Activated naive CD4-positive, alpha-beta T cell treated with anti-CD3 and anti-CD28 coated beads, Interleukin-2, amount 50 U/mL, for 24 hours (primary cell): ENCODE measurements around the gene ZC3H8.
"Not testable (repeated sequence)": the region's sequence is repeated elsewhere in the genome, so short reads cannot be mapped to it uniquely, and the experiment has no call there.

ENCODE experiments used
- H3K27ac Mint-ChIP-seq: one replicate; pipeline ENCODE4 v1.8.0; 2021; ENCODE audit warnings: mild to moderate bottlenecking, mixed read lengths
- H3K27me3 Mint-ChIP-seq: one replicate; pipeline ENCODE4 v1.8.0; 2021; ENCODE audit warnings: mixed read lengths
- H3K36me3 Mint-ChIP-seq: one replicate; pipeline ENCODE4 v1.8.0; 2021; ENCODE audit warnings: mixed read lengths
- H3K4me1 Mint-ChIP-seq: one replicate; pipeline ENCODE4 v1.8.0; 2021; ENCODE audit warnings: mixed read lengths
- H3K4me3 Mint-ChIP-seq: one replicate; pipeline ENCODE4 v1.8.0; 2021; ENCODE audit warnings: mild to moderate bottlenecking, mixed read lengths
- H3K9me3 Mint-ChIP-seq: one replicate; pipeline ENCODE4 v1.8.0; 2021; ENCODE audit warnings: mixed read lengths

ZC3H8 gene

GRCh38 chr2:112254466-112255240 lies at the start of gene ZC3H8:
Gene ZC3H8 (minus strand): TSS chr2:112255042. CDS start chr2:112254981, 61 bp downstream.
- H3K27me3 Mint-ChIP-seq: peaks cover 1% of the 10 kb centered on the region
- peaks cover 8% of the 10 kb centered on the region for H3K4me1 Mint-ChIP-seq
- peak within 1 kb of the TSS; percentile 16 for H3K4me3 Mint-ChIP-seq
- peak within 1 kb of the TSS; percentile 92 for H3K27ac Mint-ChIP-seq
- H3K9me3 Mint-ChIP-seq: no peaks in the 10 kb centered on the region
- peaks cover 8% of the 10 kb centered on the region for H3K36me3 Mint-ChIP-seq

GRCh38 chr2:112304298-112304941 lies 49.6 kb upstream of the ZC3H8 start:
- Mint-ChIP-seq H3K9me3 (no peaks in the 10 kb centered on the region), H3K36me3 (peaks cover 22% of the 10 kb centered on the region), H3K27ac (no peak overlapping the region), H3K27me3 (no peaks in the 10 kb centered on the region), H3K4me1 (peaks cover 8% of the 10 kb centered on the region), H3K4me3 (no peak overlapping the region)

- Mint-ChIP-seq H3K36me3 (peaks cover 17% of the 10 kb centered on the region), H3K27me3 (no peaks in the 10 kb centered on the region)
Observed at GRCh38 chr2:112301973-112302372, 47.1 kb upstream of the ZC3H8 start.

GRCh38 chr2:112301171-112301584 lies 46.3 kb upstream of the ZC3H8 start:
- H3K27me3 Mint-ChIP-seq: no peaks in the 10 kb centered on the region
- H3K36me3 Mint-ChIP-seq: peaks cover 17% of the 10 kb centered on the region
- no peak overlapping the region for H3K4me3 Mint-ChIP-seq
- no peaks in the 10 kb centered on the region for H3K9me3 Mint-ChIP-seq
- peaks cover 16% of the 10 kb centered on the region for H3K4me1 Mint-ChIP-seq
- no peak overlapping the region for H3K27ac Mint-ChIP-seq

More at GRCh38 chr2:112301973-112302372, 47.1 kb upstream of the ZC3H8 start:
- no peak overlapping the region for H3K4me3 Mint-ChIP-seq
- H3K9me3 Mint-ChIP-seq: no peaks in the 10 kb centered on the region
- H3K27ac Mint-ChIP-seq: no peak overlapping the region
- H3K4me1 Mint-ChIP-seq: peaks cover 11% of the 10 kb centered on the region

- Mint-ChIP-seq H3K4me3 (no peak overlapping the region), H3K36me3 (peaks cover 5% of the 10 kb centered on the region), H3K27me3 (no peaks in the 10 kb centered on the region), H3K27ac (no peak overlapping the region), H3K9me3 (no peaks in the 10 kb centered on the region), H3K4me1 (peaks cover 23% of the 10 kb centered on the region)
Observed at GRCh38 chr2:112296407-112296806, 41.6 kb upstream of the ZC3H8 start.

GRCh38 chr2:112295407-112296078 lies 40.7 kb upstream of the ZC3H8 start:
- Mint-ChIP-seq H3K36me3 (peaks cover 3% of the 10 kb centered on the region), H3K27me3 (no peaks in the 10 kb centered on the region), H3K4me3 (no peak overlapping the region), H3K4me1 (peaks cover 23% of the 10 kb centered on the region), H3K27ac (no peak overlapping the region), H3K9me3 (no peaks in the 10 kb centered on the region)

GRCh38 chr2:112293636-112294401 lies 39.0 kb upstream of the ZC3H8 start:
- Mint-ChIP-seq H3K4me1 (peaks cover 21% of the 10 kb centered on the region), H3K4me3 (no peak overlapping the region), H3K36me3 (no peaks in the 10 kb centered on the region), H3K27ac (no peak overlapping the region), H3K27me3 (no peaks in the 10 kb centered on the region), H3K9me3 (no peaks in the 10 kb centered on the region)

GRCh38 chr2:112290648-112291047 lies 35.8 kb upstream of the ZC3H8 start:
- no peaks in the 10 kb centered on the region for H3K27me3 Mint-ChIP-seq
- H3K36me3 Mint-ChIP-seq: peaks cover 2% of the 10 kb centered on the region
- no peaks in the 10 kb centered on the region for H3K9me3 Mint-ChIP-seq
- no peak overlapping the region for H3K27ac Mint-ChIP-seq
- peaks cover 31% of the 10 kb centered on the region for H3K4me1 Mint-ChIP-seq
- H3K4me3 Mint-ChIP-seq: no peak overlapping the region

GRCh38 chr2:112290088-112290487 lies 35.2 kb upstream of the ZC3H8 start:
- Mint-ChIP-seq H3K9me3 (no peaks in the 10 kb centered on the region), H3K36me3 (peaks cover 2% of the 10 kb centered on the region), H3K4me1 (peaks cover 31% of the 10 kb centered on the region), H3K4me3 (no peak overlapping the region), H3K27me3 (no peaks in the 10 kb centered on the region), H3K27ac (peak overlapping the region; percentile 37)

- H3K9me3 Mint-ChIP-seq, H3K36me3 Mint-ChIP-seq, H3K4me3 Mint-ChIP-seq, H3K27me3 Mint-ChIP-seq, H3K27ac Mint-ChIP-seq: not testable (repeated sequence)
- peaks cover 59% of the 10 kb centered on the region for H3K4me1 Mint-ChIP-seq
Observed at GRCh38 chr2:112283535-112283934, 28.7 kb upstream of the ZC3H8 start.

GRCh38 chr2:112282066-112282465 lies 27.2 kb upstream of the ZC3H8 start:
- H3K27me3 Mint-ChIP-seq, H3K36me3 Mint-ChIP-seq, H3K4me3 Mint-ChIP-seq, H3K9me3 Mint-ChIP-seq: not testable (repeated sequence)
- peak overlapping the region; percentile 30 for H3K27ac Mint-ChIP-seq
- H3K4me1 Mint-ChIP-seq: peaks cover 63% of the 10 kb centered on the region

GRCh38 chr2:112277596-112278220 lies 22.9 kb upstream of the ZC3H8 start:
- Mint-ChIP-seq H3K27me3 (no peaks in the 10 kb centered on the region), H3K4me3 (peak overlapping the region; percentile 88), H3K36me3 (no peaks in the 10 kb centered on the region), H3K9me3 (no peaks in the 10 kb centered on the region), H3K4me1 (peaks cover 53% of the 10 kb centered on the region), H3K27ac (peak overlapping the region; percentile 47)

GRCh38 chr2:112276954-112277353 lies 22.1 kb upstream of the ZC3H8 start:
- Mint-ChIP-seq H3K4me1 (peaks cover 45% of the 10 kb centered on the region), H3K27me3 (no peaks in the 10 kb centered on the region), H3K9me3 (no peaks in the 10 kb centered on the region), H3K27ac (peak overlapping the region; percentile 93), H3K36me3 (no peaks in the 10 kb centered on the region), H3K4me3 (peak overlapping the region; percentile 88)

- Mint-ChIP-seq H3K4me3 (peak overlapping the region; percentile 92), H3K27me3 (no peaks in the 10 kb centered on the region), H3K36me3 (no peaks in the 10 kb centered on the region), H3K27ac (peak overlapping the region; percentile 98), H3K9me3 (no peaks in the 10 kb centered on the region), H3K4me1 (peaks cover 38% of the 10 kb centered on the region)
Observed at GRCh38 chr2:112275887-112276773, 21.3 kb upstream of the ZC3H8 start.
